PC-3 (cell line): ENCODE data around the gene CYFIP2. TPM values are rescaled to one million over a fixed set of nuclear protein-coding genes. Genes with fewer than 3 reads are reported as not detected.
A peak's percentile ranks its signal among the peaks of the same experiment; 100 is the strongest.

Experiments used
- ATAC-seq: fragments of 200-7000 bp; cut with Tn5 transposase; 2 replicates; pipeline ENCODE4 v1.9.1; 2020; ENCODE audit warnings: mild to moderate bottlenecking, moderate library complexity
- BruUV-seq: library from RNA; stranded (reverse); fragments of 400-500 nt; replicated peaks from 2 replicates; lab custom pipeline; 2021; lab: Mats Ljungman, UMichigan
- CTCF ChIA-PET: fragments of 300-600 bp; sonication (Branson Sonifier 250); formaldehyde crosslinking; loops from one replicate; lab custom pipeline; 2022; ENCODE audit warnings: antibody characterized with exemption; lab: Charles Lee
- POLR2A ChIA-PET: fragments of 300-600 bp; sonication (Branson Sonifier 250); formaldehyde crosslinking; loops from one replicate; lab custom pipeline; 2022; ENCODE audit warnings: antibody characterized with exemption; ENCODE audit not compliant: unreplicated experiment; lab: Charles Lee
- DNase-seq: peaks from one replicate; pipeline ENCODE4 v3.0.0-alpha.2; 2015
- H2AFZ ChIP-seq: fragments of 300-600 bp; sonication (generic); 2 replicates; pipeline ENCODE4 v1.6.0; 2016; ENCODE audit warnings: antibody characterized with exemption, low read length
- H3F3A ChIP-seq: fragments of 300-600 bp; sonication (generic); one replicate; pipeline ENCODE4 v1.6.0; 2017; ENCODE audit warnings: antibody characterized with exemption, low read length, control low read depth, mild to moderate bottlenecking; ENCODE audit not compliant: unreplicated experiment
- H3K27ac ChIP-seq: fragments of 300-600 bp; sonication (generic); 2 replicates; pipeline ENCODE4 v1.5.1; 2016; ENCODE audit warnings: mild to moderate bottlenecking, low read length
- H3K27me3 ChIP-seq: fragments of 300-600 bp; sonication (generic); 2 replicates; pipeline ENCODE4 v1.6.1; 2016; ENCODE audit warnings: low read length, mixed read lengths
- H3K36me3 ChIP-seq: fragments of 300-600 bp; sonication (generic); 2 replicates; pipeline ENCODE4 v1.6.1; 2016; ENCODE audit warnings: low read depth, mixed run types, low read length, mixed read lengths
- H3K4me1 ChIP-seq: fragments of 300-600 bp; sonication (generic); 2 replicates; pipeline ENCODE4 v1.5.1; 2016; ENCODE audit warnings: low read length; ENCODE audit not compliant: insufficient read depth
- H3K4me2 ChIP-seq: fragments of 300-600 bp; sonication (generic); 2 replicates; pipeline ENCODE4 v1.6.0; 2016; ENCODE audit warnings: low read length
- H3K4me3 ChIP-seq: fragments of 300-600 bp; sonication (generic); 2 replicates; pipeline ENCODE4 v1.5.1; 2016; ENCODE audit warnings: mild to moderate bottlenecking, low read length, mixed read lengths
- H3K79me2 ChIP-seq: fragments of 300-600 bp; sonication (generic); 2 replicates; pipeline ENCODE4 v1.6.1; 2017; ENCODE audit warnings: low read length, mixed read lengths
- H3K9ac ChIP-seq: fragments of 300-600 bp; sonication (generic); 2 replicates; pipeline ENCODE4 v1.6.0; 2016; ENCODE audit warnings: mild to moderate bottlenecking, low read length
- H3K9me2 ChIP-seq: fragments of 300-600 bp; sonication (generic); replicated peaks from 2 replicates; pipeline ENCODE4 v1.6.1; 2016; ENCODE audit warnings: mixed run types, low read length, mixed read lengths
- H3K9me3 ChIP-seq: fragments of 300-600 bp; sonication (generic); 2 replicates; pipeline ENCODE4 v1.6.1; 2016; ENCODE audit warnings: low read length, mixed read lengths
- H4K20me1 ChIP-seq: fragments of 300-600 bp; sonication (generic); 2 replicates; pipeline ENCODE4 v1.6.1; 2016; ENCODE audit warnings: low read length, mixed read lengths
- EZH2 ChIP-seq: fragments of 300-600 bp; sonication (generic); IDR thresholded peaks from one replicate; pipeline ENCODE4 v1.6.1; 2017; ENCODE audit warnings: antibody characterized with exemption, mild to moderate bottlenecking, low read length; ENCODE audit not compliant: unreplicated experiment
- EZH2phosphoT487 ChIP-seq: fragments of 300-600 bp; sonication (generic); IDR thresholded peaks from 2 replicates; pipeline ENCODE4 v1.6.1; 2018; ENCODE audit warnings: mild to moderate bottlenecking, antibody characterized with exemption, low read length, borderline replicate concordance
- intact Hi-C: fragments of 100-400 bp; cut with micrococcal nuclease; formaldehyde crosslinking; loops from 2 replicates; pipeline ENCODE4 v1.9.0; 2023
- total RNA-seq: library from RNA; depleted of rRNA; stranded (reverse); fragments of >200 nt; gene quantifications from 2 replicates; pipeline ENCODE4 v1.2.3, GENCODE V29; 2014
- TF ChIP-seq, protein P1 (sequence below): fragments of 300-600 bp; sonication (generic); conservative IDR thresholded peaks from 2 replicates; pipeline ENCODE4 v1.5.1; 2017; ENCODE audit warnings: antibody characterized with exemption, low read depth, mild to moderate bottlenecking, low read length

The CYFIP2 gene
- total RNA-seq, 1 experiment from 2014 or later, result 36.0 TPM

DNA sequence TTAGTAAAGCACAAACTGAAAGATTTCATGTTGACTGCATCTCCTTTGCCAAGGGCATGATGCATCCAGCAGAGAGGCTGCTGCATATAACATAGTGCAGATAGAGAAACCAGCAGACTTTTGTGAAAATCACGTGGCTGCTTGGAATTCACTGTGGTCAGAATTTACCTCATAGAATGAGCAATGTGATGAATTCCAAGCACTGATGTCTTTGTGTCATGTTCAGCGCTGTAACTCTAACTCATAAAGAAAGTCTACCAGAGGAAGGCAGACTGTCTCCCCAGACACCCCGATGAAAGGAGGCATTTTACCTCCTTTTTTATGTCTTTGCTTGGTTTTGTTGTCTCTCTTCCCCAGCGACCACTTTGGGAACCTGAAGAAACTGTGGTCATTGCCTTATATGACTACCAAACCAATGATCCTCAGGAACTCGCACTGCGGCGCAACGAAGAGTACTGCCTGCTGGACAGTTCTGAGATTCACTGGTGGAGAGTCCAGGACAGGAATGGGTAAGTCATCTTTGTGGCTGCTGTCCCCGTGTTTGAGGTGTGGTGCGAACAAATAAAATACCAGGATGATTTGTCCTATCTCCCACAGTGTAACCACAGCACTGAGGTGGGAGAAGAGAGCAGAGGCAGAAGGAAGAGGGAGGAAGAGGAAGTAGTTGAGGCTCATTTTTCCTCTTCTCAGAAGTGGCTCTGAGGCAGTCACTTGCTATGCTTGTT lies 43.3 kb upstream of the CYFIP2 start:
- intact Hi-C loops, result no loop called here
- H3K4me2 ChIP-seq, result no peak overlapping the region
- no peaks in the 10 kb centered on the region for H3K4me1 ChIP-seq
- BruUV-seq, result no TSS peak
- no peaks in the 10 kb centered on the region for H4K20me1 ChIP-seq
- ATAC-seq, result peak; percentile 61
- H3K27ac ChIP-seq, result no peak overlapping the region
- no peak overlapping the region for H3K9ac ChIP-seq
- DNase-seq, result peak; percentile 42
- no peaks in the 10 kb centered on the region for H3K9me2 ChIP-seq
- no peak for TF ChIP-seq EZH2
- no peak for TF ChIP-seq EZH2phosphoT487
- TF ChIP-seq, protein P1, sequence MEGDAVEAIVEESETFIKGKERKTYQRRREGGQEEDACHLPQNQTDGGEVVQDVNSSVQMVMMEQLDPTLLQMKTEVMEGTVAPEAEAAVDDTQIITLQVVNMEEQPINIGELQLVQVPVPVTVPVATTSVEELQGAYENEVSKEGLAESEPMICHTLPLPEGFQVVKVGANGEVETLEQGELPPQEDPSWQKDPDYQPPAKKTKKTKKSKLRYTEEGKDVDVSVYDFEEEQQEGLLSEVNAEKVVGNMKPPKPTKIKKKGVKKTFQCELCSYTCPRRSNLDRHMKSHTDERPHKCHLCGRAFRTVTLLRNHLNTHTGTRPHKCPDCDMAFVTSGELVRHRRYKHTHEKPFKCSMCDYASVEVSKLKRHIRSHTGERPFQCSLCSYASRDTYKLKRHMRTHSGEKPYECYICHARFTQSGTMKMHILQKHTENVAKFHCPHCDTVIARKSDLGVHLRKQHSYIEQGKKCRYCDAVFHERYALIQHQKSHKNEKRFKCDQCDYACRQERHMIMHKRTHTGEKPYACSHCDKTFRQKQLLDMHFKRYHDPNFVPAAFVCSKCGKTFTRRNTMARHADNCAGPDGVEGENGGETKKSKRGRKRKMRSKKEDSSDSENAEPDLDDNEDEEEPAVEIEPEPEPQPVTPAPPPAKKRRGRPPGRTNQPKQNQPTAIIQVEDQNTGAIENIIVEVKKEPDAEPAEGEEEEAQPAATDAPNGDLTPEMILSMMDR, result no peak
- no peaks in the 10 kb centered on the region for H3K36me3 ChIP-seq
- H3K4me3 ChIP-seq, result no peak overlapping the region
- CTCF ChIA-PET, result no interaction called here
- POLR2A ChIA-PET, result no interaction called here
- no peaks in the 10 kb centered on the region for H3F3A ChIP-seq
- no peaks in the 10 kb centered on the region for H3K79me2 ChIP-seq
- no peaks in the 10 kb centered on the region for H3K27me3 ChIP-seq
- no peaks in the 10 kb centered on the region for H3K9me3 ChIP-seq
- H2AFZ ChIP-seq, result no peak overlapping the region

DNA sequence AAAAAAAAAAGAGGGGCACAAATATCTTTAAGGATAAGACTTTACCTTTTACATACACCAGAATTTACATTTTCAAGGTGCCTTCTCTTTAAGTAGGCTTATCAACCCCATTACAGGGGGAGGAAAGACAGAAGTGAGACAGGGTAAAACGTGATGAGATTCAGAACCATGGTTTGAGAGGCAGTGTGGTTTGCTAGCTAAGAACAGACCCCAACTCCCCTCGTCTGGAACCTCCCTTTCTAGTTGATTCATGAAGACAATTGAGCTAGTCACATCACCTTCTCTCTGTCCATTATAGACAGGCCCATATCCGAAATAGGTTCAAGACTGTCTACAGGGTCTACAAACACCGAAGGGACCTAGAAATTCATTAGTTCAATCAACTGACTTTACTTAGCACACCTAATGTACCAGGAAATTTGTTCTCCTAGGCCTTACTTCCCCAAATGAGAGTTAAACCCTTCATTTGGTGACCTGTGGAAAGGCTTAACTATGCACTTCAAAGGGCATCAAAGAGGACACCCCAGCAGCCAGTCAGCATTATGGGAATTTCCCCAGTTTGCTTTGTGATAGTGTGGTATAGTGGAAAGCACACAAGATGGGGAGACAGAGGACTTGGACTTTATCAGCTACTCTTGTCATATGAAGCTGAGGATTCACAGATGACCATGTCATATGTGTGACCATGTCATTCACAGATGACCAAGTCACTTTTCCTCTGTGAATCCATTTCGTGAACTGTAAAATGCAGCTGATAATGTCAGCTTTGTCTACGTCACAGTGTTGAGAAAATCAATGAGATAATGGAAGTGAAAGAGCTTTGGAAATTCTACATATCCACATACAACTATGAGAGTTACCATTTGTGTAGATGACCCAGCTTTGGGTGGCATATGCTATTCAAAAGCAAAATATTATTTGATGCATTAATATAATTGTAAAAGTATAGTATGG lies 40.2 kb upstream of the CYFIP2 start:
- Histone ChIP-seq H3K4me2 (no peak overlapping the region), H3K27ac (no peak overlapping the region), H3F3A (no peaks in the 10 kb centered on the region), H4K20me1 (no peaks in the 10 kb centered on the region), H3K9me2 (no peaks in the 10 kb centered on the region), H3K4me1 (peaks cover 5% of the 10 kb centered on the region), H3K9ac (no peak overlapping the region), H3K4me3 (no peak overlapping the region), H2AFZ (no peak overlapping the region), H3K36me3 (no peaks in the 10 kb centered on the region), H3K27me3 (no peaks in the 10 kb centered on the region), H3K9me3 (no peaks in the 10 kb centered on the region), H3K79me2 (no peaks in the 10 kb centered on the region)
- POLR2A ChIA-PET, result no interaction called here
- TF ChIP-seq EZH2phosphoT487, result no peak
- TF ChIP-seq EZH2, result no peak
- TF ChIP-seq, protein P1, result no peak
- intact Hi-C loops, result no loop called here
- DNase-seq (no peak), ATAC-seq (no peak)
- CTCF ChIA-PET, result interaction anchor here (0.7 kb wide), 1 partner anchor 517 kb away, joined by 3 read pairs; no protein-coding TSS in a partner anchor
- no TSS peak for BruUV-seq
